Endothelial cell of umbilical vein (primary cell): Measurements from ENCODE around the gene LTB4R. TPM values are rescaled to one million over a fixed set of nuclear protein-coding genes. Genes with fewer than 3 reads are reported as not detected.
A peak's percentile ranks its signal among the peaks of the same experiment; 100 is the strongest.

Source experiments
- BruUV-seq: library from RNA; stranded (reverse); fragments of 400-500 nt; replicated peaks from 2 replicates; lab custom pipeline; 2021; lab: Mats Ljungman, UMichigan
- CTCF ChIA-PET: fragments of 300-600, 350-600 bp; sonication (Branson Sonifier 250); formaldehyde crosslinking; loops from one replicate; lab custom pipeline; 2021; ENCODE audit warnings: antibody characterized with exemption, inconsistent platforms; lab: Charles Lee
- POLR2A ChIA-PET: fragments of 300-600, 350-600 bp; sonication (Branson Sonifier 250); formaldehyde crosslinking; loops from one replicate; lab custom pipeline; 2021; ENCODE audit warnings: antibody characterized with exemption, inconsistent platforms; lab: Charles Lee
- DNase-seq: peaks from one replicate; pipeline ENCODE4 v3.0.0-alpha.2; 2011; ENCODE audit warnings: low read depth, low spot score
- FAIRE-seq: peaks from 2 replicates; lab custom pipeline; 2011; peaks lifted over from hg19 to GRCh38; lab: Jason Lieb, UNC
- H2AFZ ChIP-seq: 2 replicates; pipeline ENCODE4 v1.6.0; 2012; ENCODE audit warnings: low read depth, low read length, control low read depth, inconsistent platforms
- H3K27ac ChIP-seq: 2 replicates; pipeline ENCODE4 v1.5.1; 2011; ENCODE audit warnings: low read depth, mild to moderate bottlenecking, control low read depth, low read length, moderate library complexity; ENCODE audit not compliant: insufficient read depth
- H3K27me3 ChIP-seq, 2 experiments: 2 replicates each; pipeline versions ENCODE4 v1.6.0 to v1.6.1; 2011; ENCODE audit warnings: low read length in 2 of 2, mixed read lengths in 1 of 2; ENCODE audit not compliant: control insufficient read depth in 2 of 2, insufficient read depth in 2 of 2
- H3K36me3 ChIP-seq, 2 experiments: 2 replicates in 1 of 2; 3 replicates in 1 of 2; pipeline ENCODE4 v1.5.1; 2011; ENCODE audit warnings: low read length in 2 of 2, mild to moderate bottlenecking in 1 of 2, moderate library complexity in 1 of 2; ENCODE audit not compliant: control insufficient read depth in 2 of 2, insufficient read depth in 2 of 2; ENCODE audit errors: extremely low read depth in 1 of 2
- H3K4me1 ChIP-seq: 3 replicates; pipeline ENCODE4 v1.5.1; 2011; ENCODE audit warnings: mild to moderate bottlenecking, low read length; ENCODE audit not compliant: control insufficient read depth, insufficient read depth; ENCODE audit errors: extremely low read depth
- H3K4me2 ChIP-seq: 2 replicates; pipeline ENCODE4 v1.6.1; 2011; ENCODE audit warnings: low read length, control low read depth, mixed read lengths; ENCODE audit not compliant: insufficient read depth
- H3K4me3 ChIP-seq, 3 experiments: fragments of 200-600 bp in 1 of 3; sonication (generic), shearing (Covaris generic) in 1 of 3; replicated peaks in 1 of 3; 2 replicates each; pipeline ENCODE4 v1.5.1; 2011 to 2016; ENCODE audit warnings: control low read depth in 3 of 3, low read length in 3 of 3, mild to moderate bottlenecking in 2 of 3, inconsistent platforms in 1 of 3, low read depth in 1 of 3, moderate library complexity in 1 of 3; ENCODE audit not compliant: insufficient read depth in 1 of 3
- H3K79me2 ChIP-seq: 2 replicates; pipeline ENCODE4 v1.6.0; 2012; ENCODE audit warnings: low read length, inconsistent platforms; ENCODE audit not compliant: control insufficient read depth, insufficient read depth
- H3K9ac ChIP-seq: replicated peaks from 2 replicates; pipeline ENCODE3; 2011; ENCODE audit warnings: low read length, control low read depth; ENCODE audit not compliant: insufficient read depth; ENCODE audit errors: extremely low read depth
- H3K9me1 ChIP-seq: replicated peaks from 3 replicates; pipeline ENCODE4 v1.6.0; 2011; ENCODE audit warnings: mild to moderate bottlenecking, low read length; ENCODE audit not compliant: control insufficient read depth, insufficient read depth; ENCODE audit errors: extremely low read depth
- H3K9me3 ChIP-seq: replicated peaks from 2 replicates; pipeline ENCODE4 v1.5.1; 2012; ENCODE audit warnings: low read length, inconsistent platforms; ENCODE audit not compliant: control insufficient read depth, insufficient read depth
- H4K20me1 ChIP-seq: replicated peaks from 2 replicates; pipeline ENCODE3; 2011; ENCODE audit warnings: mild to moderate bottlenecking, low read length; ENCODE audit not compliant: control insufficient read depth, insufficient read depth; ENCODE audit errors: extremely low read depth
- EZH2 ChIP-seq: IDR thresholded peaks from 2 replicates; pipeline ENCODE4 v1.6.1; 2012; ENCODE audit warnings: borderline replicate concordance, low read depth, mild to moderate bottlenecking, moderate library complexity, low read length, inconsistent platforms; ENCODE audit not compliant: severe bottlenecking
- FOS ChIP-seq: IDR thresholded peaks from 2 replicates; pipeline ENCODE4 v1.6.1; 2011; ENCODE audit warnings: mild to moderate bottlenecking, low read length, moderate library complexity, borderline replicate concordance; ENCODE audit not compliant: insufficient read depth
- GATA2 ChIP-seq: IDR thresholded peaks from 2 replicates; pipeline ENCODE4 v1.7.0; 2011; ENCODE audit warnings: low read depth, mild to moderate bottlenecking, moderate library complexity, mixed read lengths, low read length; ENCODE audit not compliant: insufficient read length, insufficient read depth
- JUN ChIP-seq: IDR thresholded peaks from 2 replicates; pipeline ENCODE4 v1.6.1; 2011; ENCODE audit warnings: borderline replicate concordance, low read depth; ENCODE audit not compliant: insufficient read length, insufficient read depth
- MAX ChIP-seq: IDR thresholded peaks from 2 replicates; pipeline ENCODE4 v1.6.1; 2011; ENCODE audit not compliant: insufficient read depth, insufficient read length
- MYC ChIP-seq: IDR thresholded peaks from one replicate; pipeline ENCODE4 v1.6.1; 2011; ENCODE audit warnings: mild to moderate bottlenecking, low read depth, low read length
- POLR2A ChIP-seq: IDR thresholded peaks from 2 replicates; pipeline ENCODE4 v1.6.1; 2012; ENCODE audit warnings: low read depth, mild to moderate bottlenecking, control low read depth, low read length
- POLR2AphosphoS5 ChIP-seq: IDR thresholded peaks from 2 replicates; pipeline ENCODE4 v1.6.1; 2012; ENCODE audit warnings: low read depth, mild to moderate bottlenecking, control low read depth, low read length, moderate library complexity; ENCODE audit not compliant: insufficient read depth
- dilution Hi-C: fragments of 300-500 bp; cut with MboI; formaldehyde crosslinking; loops from one replicate; pipeline ENCODE4 v1.15.0; 2019; ENCODE audit warnings: low sequenced_read_pairs; ENCODE audit not compliant: extremely low pct_ligation_motif_present
- intact Hi-C: fragments of 100-400 bp; cut with micrococcal nuclease; formaldehyde crosslinking; loops from one replicate; pipeline ENCODE4 v1.10.0; 2022
- polyA plus RNA-seq, 4 experiments: library from polyadenylated mRNA; depleted of rRNA in 3 of 4; stranded (reverse) in 3 of 4; unstranded in 1 of 4; fragments of >200 nt; gene quantifications; 2 replicates each; pipeline versions ENCODE4 v1.2.1 to v1.2.3, GENCODE V29; 2011 to 2012; ENCODE audit warnings: missing spikeins in 1 of 4
- total RNA-seq: library from RNA; stranded (reverse); gene quantifications from 2 replicates; pipeline ENCODE4 v1.2.3, GENCODE V29; 2021
- TF ChIP-seq, protein P1 (sequence below), 2 donors: IDR thresholded peaks; 1 replicate in 1 of 2; 2 replicates in 1 of 2; pipeline ENCODE4 v1.5.1; 2011; ENCODE audit warnings: low read length in 2 of 2, mild to moderate bottlenecking in 2 of 2, moderate library complexity in 2 of 2, control low read depth in 1 of 2, inconsistent platforms in 1 of 2, low read depth in 1 of 2; ENCODE audit not compliant: insufficient read depth in 1 of 2; ENCODE audit errors: extremely low read depth in 1 of 2

The LTB4R gene
- total and polyA plus RNA-seq, 2 donors (not counting 3 experiments of a cell fraction or from before 2014, with no cell fraction given), result 9.1 to 10.5 TPM

DNA sequence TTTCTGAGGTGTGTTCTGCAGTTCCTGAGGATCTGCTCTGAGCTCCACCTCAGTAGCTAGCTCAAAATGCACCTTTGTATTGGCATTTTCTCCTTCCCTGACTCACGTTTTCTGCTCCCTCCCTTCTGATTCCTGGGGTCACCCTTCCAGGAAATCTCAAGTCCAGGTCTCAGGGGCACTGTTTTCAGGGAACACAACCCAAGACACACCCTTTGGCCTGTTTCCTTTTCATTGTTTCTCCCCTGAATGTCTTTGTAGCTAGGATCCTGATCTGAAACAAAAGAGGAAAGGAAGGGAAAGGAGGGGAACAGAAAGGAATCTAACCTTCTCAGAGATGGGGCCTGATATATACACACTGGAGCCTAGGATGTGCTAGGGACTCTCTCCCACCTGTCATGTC lies 35.8 kb downstream of the LTB4R start:
- Histone ChIP-seq H3K4me1 (no peaks in the 10 kb centered on the region), H3K36me3 (no peaks in the 10 kb centered on the region), H3K4me3 (no peak overlapping the region), H3K27me3 (peaks cover 24 to 28% of the 10 kb centered on the region in 2 experiments), H3K79me2 (no peaks in the 10 kb centered on the region), H3K9me3 (no peaks in the 10 kb centered on the region), H3K4me2 (no peak overlapping the region), H4K20me1 (no peaks in the 10 kb centered on the region), H3K9me1 (no peaks in the 10 kb centered on the region), H3K9ac (no peak overlapping the region), H3K27ac (no peak overlapping the region), H2AFZ (no peak overlapping the region)
- ChIA-PET CTCF (interaction anchor here (1.0 to 5.7 kb wide), 5 partner anchors 12 to 89 kb away, joined by 3 to 57 read pairs (median 7); partner anchors contain the start of gene ADCY4), POLR2A (no interaction called here)
- BruUV-seq, result no TSS peak
- FAIRE-seq (peak; percentile 55), DNase-seq (no peak)
- dilution Hi-C loops, result no loop called here
- intact Hi-C loops, result no loop called here
- TF ChIP-seq EZH2 (no peak), MYC (no peak), JUN (no peak), FOS (no peak), GATA2 (no peak), MAX (no peak), POLR2A (no peak), POLR2AphosphoS5 (no peak)
- TF ChIP-seq, protein P1, sequence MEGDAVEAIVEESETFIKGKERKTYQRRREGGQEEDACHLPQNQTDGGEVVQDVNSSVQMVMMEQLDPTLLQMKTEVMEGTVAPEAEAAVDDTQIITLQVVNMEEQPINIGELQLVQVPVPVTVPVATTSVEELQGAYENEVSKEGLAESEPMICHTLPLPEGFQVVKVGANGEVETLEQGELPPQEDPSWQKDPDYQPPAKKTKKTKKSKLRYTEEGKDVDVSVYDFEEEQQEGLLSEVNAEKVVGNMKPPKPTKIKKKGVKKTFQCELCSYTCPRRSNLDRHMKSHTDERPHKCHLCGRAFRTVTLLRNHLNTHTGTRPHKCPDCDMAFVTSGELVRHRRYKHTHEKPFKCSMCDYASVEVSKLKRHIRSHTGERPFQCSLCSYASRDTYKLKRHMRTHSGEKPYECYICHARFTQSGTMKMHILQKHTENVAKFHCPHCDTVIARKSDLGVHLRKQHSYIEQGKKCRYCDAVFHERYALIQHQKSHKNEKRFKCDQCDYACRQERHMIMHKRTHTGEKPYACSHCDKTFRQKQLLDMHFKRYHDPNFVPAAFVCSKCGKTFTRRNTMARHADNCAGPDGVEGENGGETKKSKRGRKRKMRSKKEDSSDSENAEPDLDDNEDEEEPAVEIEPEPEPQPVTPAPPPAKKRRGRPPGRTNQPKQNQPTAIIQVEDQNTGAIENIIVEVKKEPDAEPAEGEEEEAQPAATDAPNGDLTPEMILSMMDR (IDR thresholded peaks at IDR 0.05; ENCODE audit: extremely low read depth in 1 of 2, insufficient read depth in 1 of 2, low read depth in 1 of 2, low read length in 2 of 2), result no peak
